Activated T-cell treated with anti-CD3 and anti-CD28 coated beads, Interleukin-2, amount 50 U/mL, for 4 hours (primary cell): ENCODE measurements around the gene NEB. TPM values are rescaled to one million over a fixed set of nuclear protein-coding genes. Genes with fewer than 3 reads are reported as not detected.
A peak's percentile ranks its signal among the peaks of the same experiment; 100 is the strongest.

Source experiments
- ATAC-seq, 2 donors: fragments of 200-7000 bp; cut with Tn5 transposase; one replicate each; pipeline ENCODE4 v1.10.0; 2021
- DNase-seq: peaks from one replicate; pipeline ENCODE4 v3.0.0-alpha.2; 2020
- H3K27me3 Mint-ChIP-seq: one replicate; pipeline ENCODE4 v1.8.0; 2021; ENCODE audit warnings: low read depth, mixed read lengths
- H3K36me3 Mint-ChIP-seq: one replicate; pipeline ENCODE4 v1.8.0; 2022; ENCODE audit warnings: mixed read lengths; ENCODE audit not compliant: insufficient read depth
- H3K4me1 Mint-ChIP-seq: one replicate; pipeline ENCODE4 v1.8.0; 2021; ENCODE audit warnings: low read depth, mixed read lengths
- H3K4me3 Mint-ChIP-seq: one replicate; pipeline ENCODE4 v1.8.0; 2021; ENCODE audit warnings: mild to moderate bottlenecking, moderate library complexity, mixed read lengths
- H3K9me3 Mint-ChIP-seq: one replicate; pipeline ENCODE4 v1.8.0; 2021; ENCODE audit warnings: mixed read lengths
- total RNA-seq, 3 donors: library from RNA; stranded (reverse); gene quantifications; one replicate each; pipeline ENCODE4 v1.2.1, GENCODE V29; 2021

The NEB gene
- total RNA-seq, 3 donors from 2014 or later = 0.25 to 0.50 (median 0.46) TPM

- ATAC-seq = no peak
- Mint-ChIP-seq H3K4me3 (no peak overlapping the region), H3K9me3 (no peaks in the 10 kb centered on the region), H3K36me3 (no peaks in the 10 kb centered on the region), H3K27me3 (no peaks in the 10 kb centered on the region), H3K4me1 (peaks cover 42% of the 10 kb centered on the region)
- no peak for DNase-seq
These were observed 94.2 kb downstream of the NEB start for GRCh38 chr2:151640087-151640486.

GRCh38 chr2:151638990-151639389 is 95.3 kb downstream of the NEB start:
- ATAC-seq = no peak
- Mint-ChIP-seq H3K9me3 (no peaks in the 10 kb centered on the region), H3K4me1 (peaks cover 46% of the 10 kb centered on the region)

GRCh38 chr2:151638191-151638933 is 95.9 kb downstream of the NEB start:
- H3K4me3 Mint-ChIP-seq = peak overlapping the region; percentile 46
- H3K27me3 Mint-ChIP-seq = no peaks in the 10 kb centered on the region
- DNase-seq (peak; percentile 6), ATAC-seq (peak; percentile 39 to 58)
- H3K4me1 Mint-ChIP-seq = peaks cover 48% of the 10 kb centered on the region
- H3K9me3 Mint-ChIP-seq = no peaks in the 10 kb centered on the region
- no peaks in the 10 kb centered on the region for H3K36me3 Mint-ChIP-seq

More at GRCh38 chr2:151638990-151639389, 95.3 kb downstream of the NEB start:
- no peaks in the 10 kb centered on the region for H3K27me3 Mint-ChIP-seq
- no peak overlapping the region for H3K4me3 Mint-ChIP-seq
- H3K36me3 Mint-ChIP-seq = no peaks in the 10 kb centered on the region
- DNase-seq = no peak

- DNase-seq (peak; percentile 42), ATAC-seq (peak; percentile 81)
- H3K27me3 Mint-ChIP-seq = no peaks in the 10 kb centered on the region
- no peaks in the 10 kb centered on the region for H3K36me3 Mint-ChIP-seq
- peaks cover 49% of the 10 kb centered on the region for H3K4me1 Mint-ChIP-seq
- no peaks in the 10 kb centered on the region for H3K9me3 Mint-ChIP-seq
- H3K4me3 Mint-ChIP-seq = peak overlapping the region; percentile 46
These were observed 97.0 kb downstream of the NEB start for GRCh38 chr2:151637271-151637781.

- Mint-ChIP-seq H3K4me3 (no peak overlapping the region), H3K36me3 (no peaks in the 10 kb centered on the region)
These were observed 99.4 kb downstream of the NEB start for GRCh38 chr2:151634736-151635467.

GRCh38 chr2:151632993-151633565 is 101.2 kb downstream of the NEB start:
- DNase-seq (no peak), ATAC-seq (no peak)
- H3K27me3 Mint-ChIP-seq = no peaks in the 10 kb centered on the region
- H3K9me3 Mint-ChIP-seq = no peaks in the 10 kb centered on the region
- peaks cover 28% of the 10 kb centered on the region for H3K4me1 Mint-ChIP-seq
- H3K4me3 Mint-ChIP-seq = no peak overlapping the region
- no peaks in the 10 kb centered on the region for H3K36me3 Mint-ChIP-seq

More at GRCh38 chr2:151634736-151635467, 99.4 kb downstream of the NEB start:
- Mint-ChIP-seq H3K27me3 (no peaks in the 10 kb centered on the region), H3K9me3 (no peaks in the 10 kb centered on the region), H3K4me1 (peaks cover 45% of the 10 kb centered on the region)
- ATAC-seq = no peak
- DNase-seq = no peak

- H3K4me3 Mint-ChIP-seq = no peak overlapping the region
- no peaks in the 10 kb centered on the region for H3K9me3 Mint-ChIP-seq
- H3K4me1 Mint-ChIP-seq = peaks cover 8% of the 10 kb centered on the region
- DNase-seq (no peak), ATAC-seq (no peak)
- H3K36me3 Mint-ChIP-seq = peaks cover 4% of the 10 kb centered on the region
- H3K27me3 Mint-ChIP-seq = no peaks in the 10 kb centered on the region
These were observed 103.9 kb downstream of the NEB start for GRCh38 chr2:151630372-151630771.

- DNase-seq = no peak
- H3K27me3 Mint-ChIP-seq = no peaks in the 10 kb centered on the region
- H3K4me3 Mint-ChIP-seq = no peak overlapping the region
- no peak for ATAC-seq
- peaks cover 1% of the 10 kb centered on the region for H3K4me1 Mint-ChIP-seq
- H3K36me3 Mint-ChIP-seq = peaks cover 4% of the 10 kb centered on the region
- no peaks in the 10 kb centered on the region for H3K9me3 Mint-ChIP-seq
These were observed 106.9 kb downstream of the NEB start for GRCh38 chr2:151627353-151627752.

GRCh38 chr2:151624271-151624670 is 110.0 kb downstream of the NEB start:
- no peaks in the 10 kb centered on the region for H3K9me3 Mint-ChIP-seq

GRCh38 chr2:151623631-151624030 is 110.6 kb downstream of the NEB start:
- H3K27me3 Mint-ChIP-seq = no peaks in the 10 kb centered on the region
- no peaks in the 10 kb centered on the region for H3K4me1 Mint-ChIP-seq
- H3K9me3 Mint-ChIP-seq = no peaks in the 10 kb centered on the region
- DNase-seq (no peak), ATAC-seq (no peak)
- H3K4me3 Mint-ChIP-seq = no peak overlapping the region
- H3K36me3 Mint-ChIP-seq = peaks cover 4% of the 10 kb centered on the region

More at GRCh38 chr2:151624271-151624670, 110.0 kb downstream of the NEB start:
- Mint-ChIP-seq H3K27me3 (no peaks in the 10 kb centered on the region), H3K36me3 (peaks cover 4% of the 10 kb centered on the region), H3K4me1 (no peaks in the 10 kb centered on the region), H3K4me3 (no peak overlapping the region)
- ATAC-seq (no peak), DNase-seq (no peak)

GRCh38 chr2:151620761-151621160 is 113.5 kb downstream of the NEB start:
- no peaks in the 10 kb centered on the region for H3K36me3 Mint-ChIP-seq
- DNase-seq (no peak), ATAC-seq (no peak)
- no peaks in the 10 kb centered on the region for H3K27me3 Mint-ChIP-seq
- H3K4me3 Mint-ChIP-seq = no peak overlapping the region
- H3K4me1 Mint-ChIP-seq = no peaks in the 10 kb centered on the region
- H3K9me3 Mint-ChIP-seq = no peaks in the 10 kb centered on the region

GRCh38 chr2:151619337-151619989 is 114.8 kb downstream of the NEB start:
- no peaks in the 10 kb centered on the region for H3K27me3 Mint-ChIP-seq
- no peaks in the 10 kb centered on the region for H3K36me3 Mint-ChIP-seq
- no peaks in the 10 kb centered on the region for H3K9me3 Mint-ChIP-seq
- no peak overlapping the region for H3K4me3 Mint-ChIP-seq
- peaks cover 9% of the 10 kb centered on the region for H3K4me1 Mint-ChIP-seq
- DNase-seq (no peak), ATAC-seq (no peak)

- H3K4me1 Mint-ChIP-seq = peaks cover 12% of the 10 kb centered on the region
- peaks cover 1% of the 10 kb centered on the region for H3K36me3 Mint-ChIP-seq
- no peaks in the 10 kb centered on the region for H3K27me3 Mint-ChIP-seq
- ATAC-seq (no peak), DNase-seq (no peak)
- no peak overlapping the region for H3K4me3 Mint-ChIP-seq
- H3K9me3 Mint-ChIP-seq = no peaks in the 10 kb centered on the region
These were observed 117.4 kb downstream of the NEB start for GRCh38 chr2:151616760-151617339.
